GM18505 (cell line): ENCODE measurements around the gene ALDH1B1.
"Not testable (repeated sequence)": the region's sequence is repeated elsewhere in the genome, so short reads cannot be mapped to it uniquely, and the experiment has no call there.

Experiments used
- ATAC-seq: cut with Tn5 transposase; IDR thresholded peaks from one replicate; pipeline ENCODE4 v1.9.1; 2021; ENCODE audit not compliant: unreplicated experiment
- POLR2A ChIP-seq: IDR thresholded peaks from 4 replicates; pipeline ENCODE4 v1.6.1; 2011; ENCODE audit warnings: borderline replicate concordance; ENCODE audit not compliant: insufficient read depth, insufficient read length; ENCODE audit errors: extremely low read depth

Gene ALDH1B1

DNA sequence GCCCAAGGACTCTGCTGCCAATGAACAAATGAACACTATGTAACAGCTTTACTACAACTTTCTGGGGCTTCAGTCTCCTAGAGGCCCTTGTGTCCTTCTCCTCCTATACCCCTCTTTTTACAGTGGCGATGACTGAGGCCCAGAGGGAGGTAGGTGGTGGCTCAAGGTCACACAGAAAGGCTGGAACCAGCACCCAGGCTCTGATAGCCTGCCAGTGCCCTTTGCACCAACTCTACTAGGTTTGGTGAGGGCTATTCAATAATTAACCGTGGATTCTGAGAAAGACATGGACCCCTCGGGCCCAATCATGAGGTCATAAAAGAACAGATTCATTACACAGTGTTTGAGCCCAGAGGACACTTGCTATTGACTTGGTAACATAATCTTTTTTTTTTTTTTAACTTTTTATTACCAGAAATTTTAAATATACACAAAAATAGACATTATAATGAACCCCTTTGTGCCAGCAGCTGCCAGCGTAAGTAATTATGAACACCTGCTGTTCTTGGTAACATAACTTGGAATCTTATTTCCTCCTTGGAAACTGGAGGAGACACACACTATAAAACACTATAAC is 6.1 kb upstream of the ALDH1B1 start:
- no peak for TF ChIP-seq POLR2A
- ATAC-seq, result no peak

DNA sequence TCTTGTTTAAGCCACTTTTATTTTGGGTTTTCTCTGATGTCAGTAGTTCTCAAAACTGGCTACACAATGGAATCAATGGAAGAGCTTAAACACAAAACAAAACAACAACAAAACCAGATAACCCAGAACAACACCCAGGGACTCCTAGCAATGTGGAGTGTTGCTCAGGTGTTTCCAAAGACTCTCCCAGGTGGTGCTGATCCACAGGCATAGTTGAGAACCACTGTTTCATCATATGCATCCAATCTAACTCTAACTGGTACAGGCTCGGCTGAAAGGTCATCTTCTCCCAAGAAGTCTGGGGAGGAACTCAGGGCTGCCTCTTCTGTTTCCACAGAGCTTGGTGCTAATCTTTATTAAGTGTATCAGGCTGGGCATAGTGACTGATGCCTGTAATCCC is 5.4 kb upstream of the ALDH1B1 start:
- no peak for TF ChIP-seq POLR2A
- ATAC-seq, result no peak

DNA sequence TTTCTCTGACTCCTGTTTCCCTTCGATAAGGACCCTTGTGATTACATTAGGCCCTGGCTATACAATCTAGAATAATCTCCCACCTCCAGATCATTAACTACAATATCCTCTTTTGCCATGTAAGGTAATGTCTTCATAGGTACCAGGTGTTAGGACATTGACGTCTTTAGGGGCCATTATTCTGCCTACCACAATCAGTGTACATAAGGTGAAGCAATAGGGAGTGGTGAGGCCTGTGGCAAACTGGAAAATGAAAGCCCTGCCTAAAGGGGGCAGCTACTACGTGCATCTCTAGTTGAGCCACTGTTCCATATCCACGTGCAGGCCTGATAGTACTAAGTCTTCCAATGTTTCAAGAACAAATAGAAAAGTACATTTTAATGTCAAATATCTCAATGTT is 4.8 kb upstream of the ALDH1B1 start:
- no peak for ATAC-seq
- no peak for TF ChIP-seq POLR2A

DNA sequence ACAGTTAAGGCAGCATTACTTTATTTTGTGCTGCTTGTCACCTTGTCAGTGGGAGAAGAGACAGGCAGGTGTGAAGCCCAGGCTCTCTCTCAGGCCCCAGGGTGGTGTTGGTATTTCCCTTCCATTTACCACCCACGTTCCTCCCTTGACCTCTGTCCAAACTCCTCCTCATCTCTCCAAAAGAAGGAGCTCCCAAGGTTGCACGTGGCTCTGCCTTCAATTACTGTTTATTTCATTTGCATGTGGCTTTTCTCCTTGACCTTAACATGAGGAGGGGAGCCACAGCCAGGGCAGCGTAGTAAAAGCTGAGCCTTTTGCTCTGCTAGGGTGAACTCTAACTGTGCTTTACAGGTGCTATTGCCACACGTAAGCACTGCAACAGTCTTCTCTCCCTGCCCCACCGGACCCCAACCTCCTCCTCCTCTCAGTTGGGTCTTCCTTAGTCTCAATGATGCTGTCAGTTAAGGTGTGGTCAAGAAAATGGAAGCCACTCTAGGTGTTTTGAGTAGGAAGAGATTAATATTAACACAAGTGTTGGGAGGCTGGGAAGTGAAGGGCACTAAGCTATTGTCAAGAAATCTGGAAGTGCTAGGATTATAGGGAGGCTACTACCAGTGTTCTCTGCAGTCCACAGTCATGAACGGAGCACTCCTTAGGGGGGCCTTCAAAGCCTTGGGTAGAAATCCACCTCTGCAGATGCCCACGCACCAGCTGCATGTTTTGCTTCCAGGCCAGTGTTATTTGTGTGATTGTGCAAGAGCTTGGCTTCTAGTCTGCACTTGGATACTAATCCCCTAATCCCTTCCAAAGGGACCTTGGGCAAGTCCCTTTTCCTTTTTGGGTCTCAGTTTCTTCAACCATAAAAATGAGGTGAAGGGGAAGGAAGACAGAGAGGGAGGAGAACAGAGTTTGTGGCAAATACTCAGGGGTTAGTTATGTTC is 3.9 kb upstream of the ALDH1B1 start:
- no peak for ATAC-seq
- no peak for TF ChIP-seq POLR2A

DNA sequence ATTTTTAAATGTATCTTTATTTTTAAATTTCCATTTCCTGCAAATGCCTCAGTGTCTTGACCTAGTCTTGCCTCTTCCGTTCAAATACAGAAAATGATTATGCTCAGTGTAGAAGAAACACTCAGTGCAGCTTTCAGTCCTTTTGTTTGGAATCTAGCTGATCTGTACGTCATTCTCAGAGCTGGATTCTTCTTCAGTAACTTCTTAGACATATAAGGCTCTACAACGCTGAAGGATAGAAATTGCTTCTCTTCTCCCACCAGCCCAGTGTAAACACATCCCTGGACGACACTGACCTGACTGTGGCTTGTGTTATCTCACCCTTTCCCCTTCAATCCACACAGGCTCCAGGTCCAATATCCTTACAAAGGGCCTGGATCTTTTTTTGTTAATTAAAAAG is 3.2 kb upstream of the ALDH1B1 start:
- no peak for ATAC-seq
- no peak for TF ChIP-seq POLR2A

DNA sequence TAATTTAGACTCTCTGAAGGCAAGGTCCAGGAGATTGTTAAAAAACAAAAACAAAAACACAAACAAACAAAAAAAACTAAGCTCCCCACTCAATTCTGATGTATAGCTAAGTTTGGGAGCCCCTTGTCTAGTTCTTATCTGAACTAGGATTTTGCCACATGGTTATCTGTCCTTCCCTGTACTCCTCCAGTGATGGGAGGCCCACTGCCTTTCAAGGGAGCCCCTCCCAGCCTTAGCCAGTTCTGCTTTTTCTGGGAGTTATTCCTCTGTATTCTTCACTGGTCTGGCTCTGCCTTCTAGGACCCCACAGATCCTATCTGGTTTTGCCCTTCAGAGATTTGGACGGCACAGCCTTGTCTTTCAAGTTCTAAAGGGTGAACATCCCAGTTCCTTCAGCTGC is 2.1 kb upstream of the ALDH1B1 start:
- no peak for TF ChIP-seq POLR2A
- ATAC-seq, result no peak

DNA sequence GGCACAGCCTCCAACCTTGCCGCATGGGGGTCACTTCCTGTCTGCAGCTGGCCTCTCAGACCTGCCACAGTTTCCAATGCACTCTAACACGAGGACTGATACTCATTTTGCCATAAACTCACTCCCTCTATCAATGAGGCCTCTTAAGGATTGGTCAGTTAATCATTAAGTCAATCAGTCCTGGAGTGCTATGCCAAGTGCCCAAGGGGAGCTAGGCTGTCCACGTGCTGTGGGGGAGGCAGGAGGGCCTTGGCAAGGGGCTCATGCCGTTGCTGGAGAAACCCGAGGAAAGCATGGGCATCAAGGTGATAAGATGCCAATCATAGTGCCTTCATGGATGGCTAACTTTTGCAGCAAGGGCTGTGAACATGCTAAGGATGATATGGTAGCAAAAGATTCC is 1.7 kb upstream of the ALDH1B1 start:
- no peak for TF ChIP-seq POLR2A
- no peak for ATAC-seq

DNA sequence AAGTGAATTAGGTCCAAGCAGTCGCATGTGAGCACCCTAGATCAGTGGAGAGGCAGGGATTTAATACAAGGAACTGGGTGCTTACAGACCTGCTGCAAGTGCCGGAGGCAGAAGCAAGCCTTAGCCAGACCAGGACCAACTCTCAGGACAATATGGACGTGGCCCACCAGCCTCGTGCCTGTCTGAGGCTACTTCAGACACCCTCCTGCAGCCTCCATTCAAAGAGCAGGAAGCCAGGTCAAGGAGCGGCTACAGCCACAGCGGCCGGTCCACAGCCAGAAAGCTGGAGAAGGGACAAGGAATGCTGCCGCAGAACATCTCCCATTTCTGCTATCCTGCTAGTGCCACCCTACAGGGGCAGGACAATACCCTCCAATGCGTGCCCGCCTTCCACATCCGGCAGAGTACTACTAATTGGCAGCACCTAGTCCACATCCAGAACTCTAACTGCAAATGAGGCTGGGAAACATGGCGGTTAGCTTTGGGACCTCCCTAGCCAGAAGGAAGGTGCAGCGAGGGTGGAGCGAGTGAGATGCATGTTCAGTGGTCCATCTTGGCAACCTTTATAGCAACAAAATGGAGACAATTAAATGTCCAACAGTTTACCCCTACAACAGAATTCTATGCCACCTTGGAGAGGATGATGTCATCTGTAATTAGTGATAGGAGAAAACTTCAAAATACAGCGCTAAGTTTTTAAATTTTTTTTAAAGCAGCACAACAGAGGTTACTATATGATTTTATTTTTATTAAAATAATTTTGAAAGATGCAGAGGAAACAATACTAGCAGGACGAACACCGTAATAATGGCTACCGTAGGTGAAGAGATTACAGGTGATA is 1.0 kb upstream of the ALDH1B1 start:
- ATAC-seq, result no peak
- no peak for TF ChIP-seq POLR2A

DNA sequence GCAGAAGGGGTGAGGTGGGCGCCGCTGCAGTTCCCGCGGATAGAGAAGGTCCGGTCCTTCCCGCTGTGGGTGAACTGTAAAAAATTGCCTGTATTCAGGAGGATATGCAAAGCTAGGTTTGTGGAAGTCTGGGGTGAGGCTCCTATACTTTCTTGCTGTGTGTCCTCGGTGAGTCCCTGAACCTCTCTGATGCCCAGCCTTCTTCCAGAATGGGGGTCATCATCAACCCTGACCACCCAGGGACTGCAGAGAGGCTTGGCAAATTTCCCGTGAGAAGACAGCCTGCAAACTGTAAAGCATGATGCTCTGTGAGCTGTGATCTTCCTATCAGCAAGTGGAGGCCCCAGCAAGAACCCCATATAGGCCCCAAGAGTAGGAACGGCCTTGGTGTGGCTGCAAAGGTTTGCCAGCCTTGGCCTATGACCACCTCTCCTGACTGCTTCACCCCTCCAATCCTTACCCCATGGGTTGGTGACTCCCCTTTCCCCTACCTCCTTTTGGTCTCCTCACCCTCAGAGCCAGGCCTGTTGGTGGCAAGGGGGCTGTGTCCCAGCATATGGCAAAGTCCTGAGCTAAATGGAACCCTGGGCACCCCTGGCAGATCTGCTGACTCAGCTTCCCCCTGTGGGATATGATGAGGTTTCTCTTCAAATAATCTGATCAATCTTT is 760 bp downstream of the ALDH1B1 start:
- no peak for TF ChIP-seq POLR2A
- no peak for ATAC-seq

DNA sequence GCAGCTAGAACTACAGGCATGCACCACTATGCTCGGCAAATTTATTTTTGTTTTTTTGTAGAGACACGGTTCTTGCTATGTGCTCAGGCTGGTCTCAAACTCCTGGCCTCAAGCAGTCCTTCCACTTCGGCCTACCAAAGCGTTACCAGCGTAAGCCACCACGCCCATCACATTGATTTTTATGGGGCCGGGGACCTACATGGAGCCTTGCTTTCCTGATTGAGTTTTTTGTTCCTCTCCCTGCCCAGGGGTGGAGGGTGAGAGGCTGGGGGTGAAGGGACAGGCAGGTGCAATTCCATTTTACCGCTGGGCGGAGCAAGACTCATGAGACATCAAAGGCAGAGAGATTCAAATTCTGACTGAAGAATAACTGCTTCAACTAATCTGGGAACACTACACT is 1.9 kb downstream of the ALDH1B1 start:
- ATAC-seq, result no peak
- no peak for TF ChIP-seq POLR2A

DNA sequence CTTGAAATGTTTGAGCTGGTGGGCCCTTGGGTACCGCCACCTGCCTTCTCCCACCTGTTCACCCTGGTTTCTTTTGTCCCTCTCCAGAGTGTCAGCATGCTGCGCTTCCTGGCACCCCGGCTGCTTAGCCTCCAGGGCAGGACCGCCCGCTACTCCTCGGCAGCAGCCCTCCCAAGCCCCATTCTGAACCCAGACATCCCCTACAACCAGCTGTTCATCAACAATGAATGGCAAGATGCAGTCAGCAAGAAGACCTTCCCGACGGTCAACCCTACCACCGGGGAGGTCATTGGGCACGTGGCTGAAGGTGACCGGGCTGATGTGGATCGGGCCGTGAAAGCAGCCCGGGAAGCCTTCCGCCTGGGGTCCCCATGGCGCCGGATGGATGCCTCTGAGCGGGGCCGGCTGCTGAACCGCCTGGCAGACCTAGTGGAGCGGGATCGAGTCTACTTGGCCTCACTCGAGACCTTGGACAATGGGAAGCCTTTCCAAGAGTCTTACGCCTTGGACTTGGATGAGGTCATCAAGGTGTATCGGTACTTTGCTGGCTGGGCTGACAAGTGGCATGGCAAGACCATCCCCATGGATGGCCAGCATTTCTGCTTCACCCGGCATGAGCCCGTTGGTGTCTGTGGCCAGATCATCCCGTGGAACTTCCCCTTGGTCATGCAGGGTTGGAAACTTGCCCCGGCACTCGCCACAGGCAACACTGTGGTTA is 3.3 kb downstream of the ALDH1B1 start:
- TF ChIP-seq POLR2A, result no peak
- ATAC-seq, result no peak

DNA sequence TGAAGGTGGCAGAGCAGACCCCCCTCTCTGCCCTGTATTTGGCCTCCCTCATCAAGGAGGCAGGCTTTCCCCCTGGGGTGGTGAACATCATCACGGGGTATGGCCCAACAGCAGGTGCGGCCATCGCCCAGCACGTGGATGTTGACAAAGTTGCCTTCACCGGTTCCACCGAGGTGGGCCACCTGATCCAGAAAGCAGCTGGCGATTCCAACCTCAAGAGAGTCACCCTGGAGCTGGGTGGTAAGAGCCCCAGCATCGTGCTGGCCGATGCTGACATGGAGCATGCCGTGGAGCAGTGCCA is 3.8 kb downstream of the ALDH1B1 start:
- ATAC-seq, result no peak
- no peak for TF ChIP-seq POLR2A

DNA sequence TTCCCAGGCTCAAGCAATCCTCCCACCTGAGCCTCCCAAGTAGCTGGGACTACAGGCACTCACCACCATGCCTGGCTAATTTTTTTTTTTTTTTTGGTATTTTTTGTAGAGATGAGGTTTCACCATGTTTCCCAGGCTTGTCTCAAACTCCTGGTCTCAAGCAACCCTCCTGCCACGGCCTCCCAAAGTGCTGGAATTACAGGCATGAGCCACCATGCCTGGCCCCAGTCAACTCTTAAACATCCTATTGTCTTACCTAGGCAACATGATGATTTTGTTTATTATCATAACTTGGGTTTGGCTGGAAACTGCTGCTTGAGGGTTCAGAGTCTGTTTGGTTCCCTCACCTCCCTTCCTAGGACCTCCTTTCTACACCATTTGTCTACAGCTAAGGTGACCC is 6.7 kb downstream of the ALDH1B1 start:
- ATAC-seq, result not testable (repeated sequence)
